ENCODE results near the gene GINM1.

Gene GINM1

GRCh38 chr6:149567945-149568585, 1.9 kb downstream of the GINM1 start:
- H2AFZ ChIP-seq (ENCODE audit: low read depth, low read length, severe bottlenecking), result no peak overlapping the region
- peaks cover 38% of the 10 kb centered on the region for H3K79me2 ChIP-seq (ENCODE audit: insufficient read depth, low read length)
- H3K9me2 ChIP-seq (replicated peaks; ENCODE audit: insufficient read depth, low read length), result no peaks in the 10 kb centered on the region
- H3K27me3 ChIP-seq (ENCODE audit: low read length), result no peaks in the 10 kb centered on the region
- no peak for TF ChIP-seq EZH2phosphoT487 (conservative IDR thresholded peaks at IDR 0.05; ENCODE audit: low read length)
- H3K36me3 ChIP-seq (ENCODE audit: low read length), result no peaks in the 10 kb centered on the region
- H3K27ac ChIP-seq (ENCODE audit: low read depth, low read length), result peak overlapping the region; percentile 23; the same call in 1 of the 2 replicates
- H3F3A ChIP-seq (ENCODE audit: insufficient read depth), result peaks cover 17% of the 10 kb centered on the region
- no peaks in the 10 kb centered on the region for H3K9me3 ChIP-seq (ENCODE audit: insufficient read depth, low read length)
- H3K4me2 ChIP-seq (ENCODE audit: low read depth, low read length, poor library complexity, severe bottlenecking), result peak overlapping the region; percentile 83
- peak overlapping the region; percentile 12; the same call in 1 of the 2 replicates for H3K9ac ChIP-seq (ENCODE audit: low read length)
- peak overlapping the region; percentile 99 for H3K4me3 ChIP-seq (ENCODE audit: insufficient read depth, low read length, poor library complexity, severe bottlenecking)
- no peaks in the 10 kb centered on the region for H4K20me1 ChIP-seq (ENCODE audit: low read depth, low read length)

DNA sequence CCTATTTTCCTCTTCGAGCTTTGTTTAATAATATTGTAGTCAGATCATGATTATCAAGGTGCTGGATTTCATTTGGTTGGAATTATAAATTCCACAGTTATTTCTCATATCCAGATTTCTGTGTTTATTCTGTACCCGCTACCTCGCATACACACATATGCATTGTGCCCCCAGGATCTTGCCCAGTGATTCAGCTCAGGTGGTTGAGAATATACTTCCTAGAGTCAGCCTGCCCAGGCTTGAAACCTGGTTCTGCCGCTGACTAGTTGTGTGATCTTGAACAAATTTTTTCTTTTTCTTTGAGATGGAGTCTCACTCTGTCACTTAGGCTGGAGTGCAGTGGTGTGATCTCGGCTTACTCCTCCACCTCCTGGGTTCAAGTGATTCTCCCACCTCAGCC, 14.7 kb downstream of the GINM1 start:
- no peaks in the 10 kb centered on the region for H3K79me2 ChIP-seq (ENCODE audit: insufficient read depth, low read length)
- TF ChIP-seq CTCF (IDR thresholded peaks at IDR 0.05; ENCODE audit: insufficient read depth, low read length, poor library complexity, severe bottlenecking), result no peak
- no peak for TF ChIP-seq EZH2phosphoT487 (conservative IDR thresholded peaks at IDR 0.05; ENCODE audit: low read length)
- no peaks in the 10 kb centered on the region for H3K9me2 ChIP-seq (replicated peaks; ENCODE audit: insufficient read depth, low read length)
- H3K36me3 ChIP-seq (ENCODE audit: low read length), result peaks cover 15% of the 10 kb centered on the region; the same call in 1 of the 2 replicates
- H3F3A ChIP-seq (ENCODE audit: insufficient read depth), result no peaks in the 10 kb centered on the region
- no peaks in the 10 kb centered on the region for H3K27me3 ChIP-seq (ENCODE audit: low read length)
- H3K4me3 ChIP-seq (ENCODE audit: insufficient read depth, low read length, poor library complexity, severe bottlenecking), result no peak overlapping the region
- H4K20me1 ChIP-seq (ENCODE audit: low read depth, low read length), result no peaks in the 10 kb centered on the region
- H3K27ac ChIP-seq (ENCODE audit: low read depth, low read length), result no peak overlapping the region
- no peak overlapping the region for H2AFZ ChIP-seq (ENCODE audit: low read depth, low read length, severe bottlenecking)
- no peak overlapping the region for H3K4me2 ChIP-seq (ENCODE audit: low read depth, low read length, poor library complexity, severe bottlenecking)
- no peaks in the 10 kb centered on the region for H3K9me3 ChIP-seq (ENCODE audit: insufficient read depth, low read length)
- no peak overlapping the region for H3K9ac ChIP-seq (ENCODE audit: low read length)

GRCh38 chr6:149581349-149581748, 15.2 kb downstream of the GINM1 start:
- Histone ChIP-seq H2AFZ (ENCODE audit: low read depth, low read length, severe bottlenecking) (no peak overlapping the region), H3K9me2 (replicated peaks; ENCODE audit: insufficient read depth, low read length) (no peaks in the 10 kb centered on the region), H3F3A (ENCODE audit: insufficient read depth) (no peaks in the 10 kb centered on the region), H3K9me3 (ENCODE audit: insufficient read depth, low read length) (no peaks in the 10 kb centered on the region), H3K27ac (ENCODE audit: low read depth, low read length) (no peak overlapping the region), H3K4me2 (ENCODE audit: low read depth, low read length, poor library complexity, severe bottlenecking) (no peak overlapping the region), H4K20me1 (ENCODE audit: low read depth, low read length) (no peaks in the 10 kb centered on the region), H3K9ac (ENCODE audit: low read length) (no peak overlapping the region), H3K27me3 (ENCODE audit: low read length) (no peaks in the 10 kb centered on the region), H3K36me3 (ENCODE audit: low read length) (peaks cover 17% of the 10 kb centered on the region; the same call in 1 of the 2 replicates), H3K4me3 (ENCODE audit: insufficient read depth, low read length, poor library complexity, severe bottlenecking) (no peak overlapping the region), H3K79me2 (ENCODE audit: insufficient read depth, low read length) (no peaks in the 10 kb centered on the region)
- TF ChIP-seq CTCF (IDR thresholded peaks at IDR 0.05; ENCODE audit: insufficient read depth, low read length, poor library complexity, severe bottlenecking) (no peak), EZH2phosphoT487 (conservative IDR thresholded peaks at IDR 0.05; ENCODE audit: low read length) (no peak)

DNA sequence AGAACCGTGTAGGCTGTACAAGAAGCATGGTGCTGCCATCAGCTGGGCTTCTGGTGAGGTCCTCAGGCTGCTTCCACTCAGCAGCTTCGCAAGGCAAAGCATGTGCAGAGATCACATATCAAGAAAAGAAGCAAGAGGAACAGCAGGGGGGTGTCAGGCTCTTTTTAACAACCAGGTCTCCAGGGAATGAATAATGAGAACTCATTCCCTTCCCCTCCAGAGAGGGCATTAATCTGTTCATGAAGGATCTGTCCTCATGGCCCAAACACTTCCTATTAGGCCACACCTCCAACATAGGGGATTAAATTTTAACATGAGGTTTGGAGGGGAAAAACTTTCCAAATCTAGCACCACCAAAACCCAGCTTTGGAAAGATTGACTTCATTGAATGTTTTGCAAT, 20.0 kb downstream of the GINM1 start:
- no peaks in the 10 kb centered on the region for H3K9me2 ChIP-seq (replicated peaks; ENCODE audit: insufficient read depth, low read length)
- H3K36me3 ChIP-seq (ENCODE audit: low read length), result peaks cover 19% of the 10 kb centered on the region; the same call in 1 of the 2 replicates
- H3K9ac ChIP-seq (ENCODE audit: low read length), result no peak overlapping the region
- TF ChIP-seq EZH2phosphoT487 (conservative IDR thresholded peaks at IDR 0.05; ENCODE audit: low read length) (no peak), CTCF (IDR thresholded peaks at IDR 0.05; ENCODE audit: insufficient read depth, low read length, poor library complexity, severe bottlenecking) (no peak)
- H3K79me2 ChIP-seq (ENCODE audit: insufficient read depth, low read length), result no peaks in the 10 kb centered on the region
- H3K4me2 ChIP-seq (ENCODE audit: low read depth, low read length, poor library complexity, severe bottlenecking), result no peak overlapping the region
- H3K27me3 ChIP-seq (ENCODE audit: low read length), result no peaks in the 10 kb centered on the region
- no peaks in the 10 kb centered on the region for H4K20me1 ChIP-seq (ENCODE audit: low read depth, low read length)
- H3K4me3 ChIP-seq (ENCODE audit: insufficient read depth, low read length, poor library complexity, severe bottlenecking), result no peak overlapping the region
- H3F3A ChIP-seq (ENCODE audit: insufficient read depth), result peaks cover 8% of the 10 kb centered on the region; the same call in 1 of the 2 replicates
- H2AFZ ChIP-seq (ENCODE audit: low read depth, low read length, severe bottlenecking), result no peak overlapping the region
- no peaks in the 10 kb centered on the region for H3K9me3 ChIP-seq (ENCODE audit: insufficient read depth, low read length)
- H3K27ac ChIP-seq (ENCODE audit: low read depth, low read length), result no peak overlapping the region

All from SU-DHL-6 (cell line).